HEK293 (cell line): ENCODE data around the gene RPS6KA1.

Source experiments
- CTCF ChIP-seq: fragments of 450-650 bp; formaldehyde crosslinking; IDR thresholded peaks from 2 replicates; pipeline ENCODE4 v1.5.1; 2016; ENCODE audit warnings: missing biosample characterization, missing genetic modification characterization
- PBX3 ChIP-seq: sonication (generic); formaldehyde crosslinking; IDR thresholded peaks from 2 replicates; pipeline ENCODE4 v1.8.1; 2022; ENCODE audit warnings: mild to moderate bottlenecking, moderate library complexity, missing genetic modification reagents
- PRDM1 ChIP-seq: fragments of 450-650 bp; formaldehyde crosslinking; IDR thresholded peaks from 2 replicates; pipeline ENCODE4; 2016; ENCODE audit warnings: missing biosample characterization, missing genetic modification characterization
- ZNF24 ChIP-seq: fragments of 450-650 bp; formaldehyde crosslinking; IDR thresholded peaks from 2 replicates; pipeline ENCODE4 v1.5.1; 2016; ENCODE audit warnings: missing biosample characterization, missing genetic modification characterization
- ZNF302 ChIP-seq: fragments of 450-650 bp; formaldehyde crosslinking; IDR thresholded peaks from 2 replicates; pipeline ENCODE4 v1.5.1; 2016; ENCODE audit warnings: missing biosample characterization, missing genetic modification characterization, low read depth
- TF ChIP-seq, protein P1 (sequence below): fragments of 450-650 bp; formaldehyde crosslinking; IDR thresholded peaks from 2 replicates; pipeline ENCODE4 v1.5.1; 2016; ENCODE audit warnings: missing biosample characterization, missing genetic modification characterization, low read depth

DNA sequence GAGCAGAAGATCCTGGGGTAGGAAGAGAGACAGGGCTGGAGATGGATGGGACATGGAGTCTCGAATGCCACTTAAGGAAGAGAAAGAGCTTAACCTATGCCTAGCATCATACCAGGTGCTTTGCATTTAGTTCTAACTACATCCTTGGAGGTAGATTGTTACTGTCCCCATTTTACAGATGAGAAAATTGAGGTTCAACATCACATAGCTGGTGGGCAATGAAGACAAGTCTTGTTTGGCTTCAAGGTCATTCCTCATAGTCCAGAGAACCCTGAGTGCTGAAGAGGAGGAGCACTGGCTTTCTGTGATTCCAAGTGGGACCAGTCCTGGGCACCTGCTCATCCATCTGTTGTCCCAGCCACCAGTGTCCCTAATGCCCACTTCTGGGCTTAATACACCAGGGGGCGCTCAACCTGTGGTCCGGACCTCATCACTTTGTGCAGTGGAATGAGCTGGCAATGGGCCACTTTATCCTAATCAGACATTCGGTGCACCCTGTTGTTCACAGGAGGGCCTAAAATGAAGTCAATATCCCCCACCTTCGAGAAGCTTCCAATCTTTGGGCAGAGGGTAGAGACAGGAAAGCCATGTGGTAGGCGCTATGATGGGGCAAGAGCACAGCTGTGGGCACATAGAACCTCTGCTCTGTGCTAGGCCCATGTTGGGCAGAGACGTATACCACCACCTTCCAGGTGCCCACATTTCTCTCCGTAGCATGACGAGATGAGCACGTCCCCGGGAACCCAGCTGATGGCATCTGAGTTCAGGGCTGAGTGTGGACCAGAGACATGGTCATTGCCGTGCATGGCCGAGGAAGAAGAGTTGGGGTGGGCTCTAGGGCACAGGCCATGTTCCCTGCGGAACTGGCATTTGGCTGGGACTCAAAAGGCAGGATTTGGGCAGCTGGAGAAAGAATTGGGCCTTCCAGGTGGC, 9.2 kb downstream of the RPS6KA1 start:
- TF ChIP-seq, protein P1, sequence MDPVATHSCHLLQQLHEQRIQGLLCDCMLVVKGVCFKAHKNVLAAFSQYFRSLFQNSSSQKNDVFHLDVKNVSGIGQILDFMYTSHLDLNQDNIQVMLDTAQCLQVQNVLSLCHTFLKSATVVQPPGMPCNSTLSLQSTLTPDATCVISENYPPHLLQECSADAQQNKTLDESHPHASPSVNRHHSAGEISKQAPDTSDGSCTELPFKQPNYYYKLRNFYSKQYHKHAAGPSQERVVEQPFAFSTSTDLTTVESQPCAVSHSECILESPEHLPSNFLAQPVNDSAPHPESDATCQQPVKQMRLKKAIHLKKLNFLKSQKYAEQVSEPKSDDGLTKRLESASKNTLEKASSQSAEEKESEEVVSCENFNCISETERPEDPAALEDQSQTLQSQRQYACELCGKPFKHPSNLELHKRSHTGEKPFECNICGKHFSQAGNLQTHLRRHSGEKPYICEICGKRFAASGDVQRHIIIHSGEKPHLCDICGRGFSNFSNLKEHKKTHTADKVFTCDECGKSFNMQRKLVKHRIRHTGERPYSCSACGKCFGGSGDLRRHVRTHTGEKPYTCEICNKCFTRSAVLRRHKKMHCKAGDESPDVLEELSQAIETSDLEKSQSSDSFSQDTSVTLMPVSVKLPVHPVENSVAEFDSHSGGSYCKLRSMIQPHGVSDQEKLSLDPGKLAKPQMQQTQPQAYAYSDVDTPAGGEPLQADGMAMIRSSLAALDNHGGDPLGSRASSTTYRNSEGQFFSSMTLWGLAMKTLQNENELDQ (tag by site-specific recombination), result no peak
- TF ChIP-seq CTCF (tag by site-specific recombination) (peak; percentile 48; the same call in 1 of the 2 replicates), PRDM1 (tag by site-specific recombination) (no peak), ZNF302 (tag by site-specific recombination) (no peak), ZNF24 (tag by site-specific recombination) (0 out of 2 replicates have a peak, but pooled peaks have one; percentile 45), PBX3 (CRISPR knock-in tag) (no peak)
